Astrocyte of the cerebellum (primary cell): ENCODE measurements around the gene EPHA2.
"Not testable (repeated sequence)": the region's sequence is repeated elsewhere in the genome, so short reads cannot be mapped to it uniquely, and the experiment has no call there.

Experiments used
- DNase-seq: peaks from one replicate; pipeline ENCODE4 v3.0.0-alpha.2; 2011; ENCODE audit warnings: low read depth
- H3K4me3 ChIP-seq: 2 replicates; pipeline ENCODE4 v1.5.1; 2011; ENCODE audit warnings: mild to moderate bottlenecking, low read depth, low read length, moderate library complexity
- in situ Hi-C: cut with HindIII; loops from 2 replicates; pipeline ENCODE4 v1.10.0; 2017; ENCODE audit warnings: low sequenced_read_pairs
- TF ChIP-seq, protein P1 (sequence below): IDR thresholded peaks from 2 replicates; pipeline ENCODE4 v1.5.1; 2012; ENCODE audit warnings: low read length, low read depth, moderate library complexity, mild to moderate bottlenecking; ENCODE audit errors: missing control alignments

Gene EPHA2

DNA sequence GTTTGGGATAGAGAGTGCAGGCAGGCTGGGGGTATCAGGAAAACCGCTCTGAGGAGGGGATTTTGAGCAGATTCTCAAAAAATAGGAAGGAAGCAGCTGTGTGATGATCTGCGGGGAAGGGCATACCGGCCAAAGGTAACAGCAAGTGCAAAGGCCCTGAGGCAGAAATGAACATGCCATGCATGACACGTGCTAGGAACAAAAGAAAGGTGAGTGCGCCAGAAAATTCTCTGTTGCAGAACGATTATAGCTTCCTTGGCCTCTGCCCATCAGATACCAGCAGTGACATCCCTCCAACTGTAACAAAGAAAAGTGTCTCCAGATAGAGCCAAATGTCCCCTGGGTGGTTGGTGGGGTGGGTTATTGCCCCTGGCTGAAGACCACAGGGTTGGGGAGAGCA lies 45.4 kb downstream of the EPHA2 start:
- no peak overlapping the region for H3K4me3 ChIP-seq
- in situ Hi-C loops = no loop called here
- no peak for DNase-seq
- TF ChIP-seq, protein P1, sequence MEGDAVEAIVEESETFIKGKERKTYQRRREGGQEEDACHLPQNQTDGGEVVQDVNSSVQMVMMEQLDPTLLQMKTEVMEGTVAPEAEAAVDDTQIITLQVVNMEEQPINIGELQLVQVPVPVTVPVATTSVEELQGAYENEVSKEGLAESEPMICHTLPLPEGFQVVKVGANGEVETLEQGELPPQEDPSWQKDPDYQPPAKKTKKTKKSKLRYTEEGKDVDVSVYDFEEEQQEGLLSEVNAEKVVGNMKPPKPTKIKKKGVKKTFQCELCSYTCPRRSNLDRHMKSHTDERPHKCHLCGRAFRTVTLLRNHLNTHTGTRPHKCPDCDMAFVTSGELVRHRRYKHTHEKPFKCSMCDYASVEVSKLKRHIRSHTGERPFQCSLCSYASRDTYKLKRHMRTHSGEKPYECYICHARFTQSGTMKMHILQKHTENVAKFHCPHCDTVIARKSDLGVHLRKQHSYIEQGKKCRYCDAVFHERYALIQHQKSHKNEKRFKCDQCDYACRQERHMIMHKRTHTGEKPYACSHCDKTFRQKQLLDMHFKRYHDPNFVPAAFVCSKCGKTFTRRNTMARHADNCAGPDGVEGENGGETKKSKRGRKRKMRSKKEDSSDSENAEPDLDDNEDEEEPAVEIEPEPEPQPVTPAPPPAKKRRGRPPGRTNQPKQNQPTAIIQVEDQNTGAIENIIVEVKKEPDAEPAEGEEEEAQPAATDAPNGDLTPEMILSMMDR = no peak

GRCh38 chr1:16109571-16109970 lies 46.3 kb downstream of the EPHA2 start:
- in situ Hi-C loops = no loop called here
- H3K4me3 ChIP-seq = no peak overlapping the region
- no peak for DNase-seq
- TF ChIP-seq, protein P1 = no peak

DNA sequence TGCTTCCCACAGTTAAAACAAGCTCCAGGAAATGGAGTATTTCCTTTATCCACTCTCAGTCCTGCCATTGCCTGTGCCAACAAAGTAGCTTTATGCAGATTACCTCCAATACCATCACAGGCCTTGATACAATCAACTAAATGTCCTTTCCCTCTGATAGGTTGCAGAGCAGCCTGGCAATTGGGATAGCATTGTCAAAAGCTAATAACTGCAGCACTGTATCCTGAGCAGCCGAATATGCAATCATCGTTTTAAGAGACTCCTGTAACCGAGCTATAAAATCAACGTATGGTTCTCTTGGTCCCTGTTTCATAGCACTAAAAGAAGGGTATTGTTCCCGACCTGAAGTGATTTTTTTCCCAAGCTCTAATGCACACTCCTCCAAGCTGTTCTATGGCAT lies 48.8 kb downstream of the EPHA2 start:
- H3K4me3 ChIP-seq, in situ Hi-C loops, DNase-seq: not testable (repeated sequence)

DNA sequence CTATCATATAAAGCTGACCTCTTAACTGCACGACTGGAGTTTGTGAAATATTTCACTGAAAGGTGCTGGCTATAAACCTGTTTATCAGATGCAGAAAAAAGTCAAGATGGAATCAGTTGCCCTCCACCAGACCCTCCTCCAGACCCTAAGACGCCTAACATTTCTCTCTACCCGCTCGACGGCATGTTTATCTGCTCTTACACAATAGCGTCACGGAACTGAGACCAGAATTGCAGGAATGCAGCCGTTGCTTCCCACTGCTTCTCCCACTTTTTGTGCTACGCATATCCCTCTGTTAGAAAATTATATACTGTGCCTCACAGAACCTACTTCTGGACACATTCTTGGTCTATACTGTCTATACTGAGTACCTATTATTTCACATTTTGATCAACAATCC lies 54.2 kb downstream of the EPHA2 start:
- TF ChIP-seq, protein P1 = no peak
- DNase-seq = no peak
- H3K4me3 ChIP-seq = no peak overlapping the region
- in situ Hi-C loops = no loop called here

DNA sequence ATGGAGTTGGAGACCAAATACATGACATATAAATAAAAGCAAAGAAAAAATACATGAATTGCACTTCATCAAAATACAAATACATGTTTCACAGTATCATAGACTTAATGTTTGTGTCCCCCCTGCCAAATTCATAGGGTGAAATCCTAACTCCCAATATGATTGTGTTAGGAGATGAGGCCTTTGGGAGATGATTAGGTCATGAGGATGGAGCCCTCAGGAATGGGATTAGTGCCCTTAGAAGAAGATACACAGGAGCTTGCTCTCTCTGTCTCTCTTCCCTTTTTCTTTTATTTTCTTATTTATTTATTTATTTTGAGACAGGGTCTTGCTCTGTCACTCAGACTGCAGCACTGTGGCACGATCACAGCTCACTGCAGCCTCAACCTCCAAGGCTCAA lies 56.5 kb downstream of the EPHA2 start:
- TF ChIP-seq, protein P1 = no peak
- in situ Hi-C loops = no loop called here
- H3K4me3 ChIP-seq = no peak overlapping the region
- DNase-seq = no peak

DNA sequence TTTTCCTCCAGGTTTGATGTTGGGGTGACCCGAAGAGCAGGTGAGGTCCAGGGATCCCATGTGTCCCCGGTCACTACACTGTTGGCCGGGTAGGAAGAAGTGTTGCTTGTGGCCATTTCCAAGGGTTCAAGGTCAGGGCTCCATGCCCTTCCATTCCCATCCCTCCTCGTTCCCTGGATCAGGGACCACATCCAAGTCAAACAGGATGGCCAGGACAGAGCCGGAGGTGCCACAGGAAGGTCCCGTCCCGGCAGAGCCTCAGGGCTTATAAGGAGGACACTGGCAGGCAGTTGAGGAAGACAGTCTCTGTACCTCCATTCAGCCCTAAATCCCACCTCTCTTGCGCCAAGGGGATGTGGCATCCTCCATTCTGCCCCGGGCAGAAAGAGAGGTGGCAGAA lies 60.4 kb downstream of the EPHA2 start:
- in situ Hi-C loops = no loop called here
- DNase-seq = no peak
- no peak overlapping the region for H3K4me3 ChIP-seq
- TF ChIP-seq, protein P1 = no peak

- in situ Hi-C loops = no loop called here
- TF ChIP-seq, protein P1 = no peak
- DNase-seq = no peak
- no peak overlapping the region for H3K4me3 ChIP-seq
Measured at GRCh38 chr1:16094453-16095158, 61.3 kb downstream of the EPHA2 start.
